HepG2 (cell line): ENCODE measurements around the gene EXO1. TPM values are rescaled to one million over a fixed set of nuclear protein-coding genes. Genes with fewer than 3 reads are reported as not detected.
"Not testable (repeated sequence)": the region's sequence is repeated elsewhere in the genome, so short reads cannot be mapped to it uniquely, and the experiment has no call there.

ENCODE experiments used
- ATAC-seq: fragments of 200-7000 bp; cut with Tn5 transposase; 3 replicates; pipeline ENCODE4 v1.9.1; 2020; ENCODE audit warnings: mild to moderate bottlenecking, moderate library complexity
- BruUV-seq: library from RNA; stranded (reverse); fragments of 400-500 nt; replicated peaks from 2 replicates; lab custom pipeline; 2021; lab: Mats Ljungman, UMichigan
- CTCF ChIA-PET: fragments of 300-600 bp; formaldehyde crosslinking; extraction: SDS; loops from one replicate; lab custom pipeline; 2021; ENCODE audit warnings: low total read pairs, inconsistent platforms, low intra/inter-chr PET ratio; lab: Yijun Ruan, JAX
- POLR2A ChIA-PET: fragments of 350-600 bp; sonication (Branson Sonifier 250); formaldehyde crosslinking; loops from one replicate; lab custom pipeline; 2020; ENCODE audit warnings: antibody characterized with exemption, inconsistent platforms; lab: Yijun Ruan, JAX
- DNase-seq: peaks from one replicate; pipeline ENCODE4 v3.0.0-alpha.2; 2015; ENCODE audit warnings: low spot score
- FAIRE-seq: peaks from 3 replicates; lab custom pipeline; 2011; peaks lifted over from hg19 to GRCh38; lab: Jason Lieb, UNC
- H2AFZ ChIP-seq: one replicate; pipeline ENCODE4 v1.6.1; 2011; ENCODE audit warnings: low read length, inconsistent platforms
- H3K27ac ChIP-seq: fragments of 300-600 bp; 3 replicates; pipeline ENCODE4 v1.8.0; 2011; ENCODE audit warnings: mixed run types, mild to moderate bottlenecking, mixed read lengths, low read length, inconsistent platforms; ENCODE audit not compliant: insufficient read depth; ENCODE audit errors: extremely low read length
- H3K27me3 ChIP-seq, 2 experiments: fragments of 200-600 bp in 1 of 2; 2 replicates in 1 of 2; 3 replicates in 1 of 2; pipeline versions ENCODE4 v1.6.0 to v1.8.0; 2011; ENCODE audit warnings: low read length in 2 of 2, mild to moderate bottlenecking in 2 of 2, moderate library complexity in 2 of 2, inconsistent platforms in 1 of 2; ENCODE audit not compliant: insufficient read depth in 2 of 2, control insufficient read depth in 1 of 2
- H3K36me3 ChIP-seq, 2 experiments: fragments of 200-600 bp in 1 of 2; replicated peaks in 1 of 2; 2 replicates in 1 of 2; 3 replicates in 1 of 2; pipeline versions ENCODE4 v1.5.1 to v1.8.0; 2011; ENCODE audit warnings: low read length in 2 of 2, inconsistent platforms in 1 of 2; ENCODE audit not compliant: insufficient read depth in 2 of 2, control insufficient read depth in 1 of 2
- H3K4me1 ChIP-seq: 2 replicates; pipeline ENCODE4 v1.5.1; 2012; ENCODE audit warnings: low read length, inconsistent platforms; ENCODE audit not compliant: insufficient read depth
- H3K4me2 ChIP-seq: 2 replicates; pipeline ENCODE4 v1.6.0; 2011; ENCODE audit warnings: low read depth, low read length, inconsistent platforms
- H3K4me3 ChIP-seq, 3 experiments: fragments of 200-600 bp in 1 of 3; sonication (generic), shearing (Covaris generic) in 1 of 3; replicated peaks in 1 of 3; 2 replicates each; pipeline ENCODE4 v1.5.1; 2011 to 2016; ENCODE audit warnings: low read length in 3 of 3, inconsistent platforms in 2 of 3, low read depth in 2 of 3, mild to moderate bottlenecking in 2 of 3, control low read depth in 1 of 3, mixed read lengths in 1 of 3; ENCODE audit not compliant: insufficient read depth in 1 of 3
- H3K79me2 ChIP-seq: one replicate; pipeline ENCODE4 v1.6.1; 2011; ENCODE audit warnings: low read length, inconsistent platforms; ENCODE audit not compliant: insufficient read depth
- H3K9ac ChIP-seq: 2 replicates; pipeline ENCODE4 v1.6.0; 2011; ENCODE audit warnings: mild to moderate bottlenecking, low read depth, low read length, inconsistent platforms; ENCODE audit not compliant: insufficient read depth
- H3K9me3 ChIP-seq: 2 replicates; pipeline ENCODE4 v1.5.1; 2012; ENCODE audit warnings: mild to moderate bottlenecking, low read length
- H4K20me1 ChIP-seq: 2 replicates; pipeline ENCODE4 v1.6.0; 2011; ENCODE audit warnings: inconsistent platforms, mild to moderate bottlenecking, low read length, moderate library complexity; ENCODE audit not compliant: insufficient read depth
- GLI4 ChIP-seq: sonication (generic); formaldehyde crosslinking; IDR thresholded peaks from 2 replicates; pipeline ENCODE4 v1.5.1; 2020; ENCODE audit warnings: missing genetic modification reagents, mild to moderate bottlenecking, moderate library complexity, borderline replicate concordance
- HIVEP1 ChIP-seq: sonication (generic); formaldehyde crosslinking; IDR thresholded peaks from 2 replicates; pipeline ENCODE4 v1.4.0; 2020; ENCODE audit warnings: mild to moderate bottlenecking, missing genetic modification reagents
- PHF21A ChIP-seq: sonication (generic); formaldehyde crosslinking; IDR thresholded peaks from 2 replicates; pipeline ENCODE4 v1.5.0; 2020; ENCODE audit warnings: mild to moderate bottlenecking, missing genetic modification reagents
- ZBTB7B ChIP-seq: sonication (generic); formaldehyde crosslinking; IDR thresholded peaks from 2 replicates; pipeline ENCODE4 v1.4.0; 2020; ENCODE audit warnings: missing genetic modification reagents
- ZNF691 ChIP-seq: sonication (generic); formaldehyde crosslinking; IDR thresholded peaks from 2 replicates; pipeline ENCODE4 v1.4.0; 2020; ENCODE audit warnings: missing genetic modification reagents, low read depth, mild to moderate bottlenecking, borderline replicate concordance
- WGBS: methylation state at CpG from one replicate; pipeline ENCODE4 v1.1.6; 2017; ENCODE audit warnings: low lambda C conversion rate; 5-methylcytosine and 5-hydroxymethylcytosine counted together
- in situ Hi-C: cut with HindIII; loops from 2 replicates; pipeline ENCODE4 v1.10.0; 2017; ENCODE audit warnings: low pct_unique_long_range_greater_than_20kb; ENCODE audit not compliant: extremely low pct_ligation_motif_present
- intact Hi-C: fragments of 100-400 bp; cut with micrococcal nuclease; formaldehyde crosslinking; loops from one replicate; pipeline ENCODE4 v1.10.0; 2022; ENCODE audit not compliant: unreplicated experiment
- polyA plus RNA-seq, 8 experiments: library from polyadenylated mRNA; depleted of rRNA in 3 of 8; stranded (reverse) in 7 of 8; unstranded in 1 of 8; fragments of >200 nt; fragmentation: Illumina TruSeq in 4 of 8; extraction: Trizol in 4 of 8; gene quantifications; 2 replicates each; pipeline versions ENCODE4 v1.2.1 to v1.2.3, GENCODE V29; 2011 to 2016; ENCODE audit warnings: low read depth in 4 of 8, missing spikeins in 1 of 8, mixed read lengths in 1 of 8; ENCODE audit not compliant: insufficient read depth in 1 of 8
- total RNA-seq, 5 experiments: library from RNA; depleted of rRNA; stranded (reverse); fragments of >200 nt; fragmentation: Illumina TruSeq; extraction: Trizol; gene quantifications; 2 replicates each; pipeline ENCODE4 v1.2.3, GENCODE V29; 2016; ENCODE audit warnings: low read depth in 1 of 5
- TF ChIP-seq, protein P1 (sequence below): sonication (generic); formaldehyde crosslinking; IDR thresholded peaks from 2 replicates; pipeline ENCODE4 v1.5.0; 2020; ENCODE audit warnings: mild to moderate bottlenecking, missing genetic modification reagents, borderline replicate concordance

Gene EXO1
- total and polyA plus RNA-seq, 2 of the 13 experiments (the other 11 are each of a cell fraction or from before 2014, with no cell fraction given) = 3.2 to 26.1 TPM

GRCh38 chr1:241825581-241825980, 22.4 kb upstream of the EXO1 start (continued):
- TF ChIP-seq ZNF691 (CRISPR knock-in tag) = no peak
- TF ChIP-seq HIVEP1 = no peak
- TF ChIP-seq, protein P1, sequence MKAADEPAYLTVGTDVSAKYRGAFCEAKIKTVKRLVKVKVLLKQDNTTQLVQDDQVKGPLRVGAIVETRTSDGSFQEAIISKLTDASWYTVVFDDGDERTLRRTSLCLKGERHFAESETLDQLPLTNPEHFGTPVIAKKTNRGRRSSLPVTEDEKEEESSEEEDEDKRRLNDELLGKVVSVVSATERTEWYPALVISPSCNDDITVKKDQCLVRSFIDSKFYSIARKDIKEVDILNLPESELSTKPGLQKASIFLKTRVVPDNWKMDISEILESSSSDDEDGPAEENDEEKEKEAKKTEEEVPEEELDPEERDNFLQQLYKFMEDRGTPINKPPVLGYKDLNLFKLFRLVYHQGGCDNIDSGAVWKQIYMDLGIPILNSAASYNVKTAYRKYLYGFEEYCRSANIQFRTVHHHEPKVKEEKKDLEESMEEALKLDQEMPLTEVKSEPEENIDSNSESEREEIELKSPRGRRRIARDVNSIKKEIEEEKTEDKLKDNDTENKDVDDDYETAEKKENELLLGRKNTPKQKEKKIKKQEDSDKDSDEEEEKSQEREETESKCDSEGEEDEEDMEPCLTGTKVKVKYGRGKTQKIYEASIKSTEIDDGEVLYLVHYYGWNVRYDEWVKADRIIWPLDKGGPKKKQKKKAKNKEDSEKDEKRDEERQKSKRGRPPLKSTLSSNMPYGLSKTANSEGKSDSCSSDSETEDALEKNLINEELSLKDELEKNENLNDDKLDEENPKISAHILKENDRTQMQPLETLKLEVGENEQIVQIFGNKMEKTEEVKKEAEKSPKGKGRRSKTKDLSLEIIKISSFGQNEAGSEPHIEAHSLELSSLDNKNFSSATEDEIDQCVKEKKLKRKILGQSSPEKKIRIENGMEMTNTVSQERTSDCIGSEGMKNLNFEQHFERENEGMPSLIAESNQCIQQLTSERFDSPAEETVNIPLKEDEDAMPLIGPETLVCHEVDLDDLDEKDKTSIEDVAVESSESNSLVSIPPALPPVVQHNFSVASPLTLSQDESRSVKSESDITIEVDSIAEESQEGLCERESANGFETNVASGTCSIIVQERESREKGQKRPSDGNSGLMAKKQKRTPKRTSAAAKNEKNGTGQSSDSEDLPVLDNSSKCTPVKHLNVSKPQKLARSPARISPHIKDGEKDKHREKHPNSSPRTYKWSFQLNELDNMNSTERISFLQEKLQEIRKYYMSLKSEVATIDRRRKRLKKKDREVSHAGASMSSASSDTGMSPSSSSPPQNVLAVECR (CRISPR knock-in tag) = no peak
- TF ChIP-seq ZBTB7B = no peak
- TF ChIP-seq PHF21A = no peak
- no peak for TF ChIP-seq GLI4 (CRISPR knock-in tag)

GRCh38 chr1:241826613-241827012, 21.4 kb upstream of the EXO1 start:
- H3K9ac ChIP-seq, ATAC-seq, H3K27me3 ChIP-seq, intact Hi-C loops, H3K9me3 ChIP-seq, BruUV-seq, POLR2A ChIA-PET, H2AFZ ChIP-seq, CTCF ChIA-PET, H3K4me2 ChIP-seq, H3K36me3 ChIP-seq, H3K4me3 ChIP-seq, in situ Hi-C loops, H3K4me1 ChIP-seq, DNase-seq, H4K20me1 ChIP-seq, H3K27ac ChIP-seq, FAIRE-seq, H3K79me2 ChIP-seq: not testable (repeated sequence)
- WGBS = 65% methylated on average over 9 of the region's 9 CpGs
